ENCODE measurements around the gene PSG3. TPM values are rescaled to one million over a fixed set of nuclear protein-coding genes. Genes with fewer than 3 reads are reported as not detected.
"Not testable (repeated sequence)": the region's sequence is repeated elsewhere in the genome, so short reads cannot be mapped to it uniquely, and the experiment has no call there.

Gene PSG3
- total and polyA plus RNA-seq, 4 experiments from 2014 or later, result not detected

DNA sequence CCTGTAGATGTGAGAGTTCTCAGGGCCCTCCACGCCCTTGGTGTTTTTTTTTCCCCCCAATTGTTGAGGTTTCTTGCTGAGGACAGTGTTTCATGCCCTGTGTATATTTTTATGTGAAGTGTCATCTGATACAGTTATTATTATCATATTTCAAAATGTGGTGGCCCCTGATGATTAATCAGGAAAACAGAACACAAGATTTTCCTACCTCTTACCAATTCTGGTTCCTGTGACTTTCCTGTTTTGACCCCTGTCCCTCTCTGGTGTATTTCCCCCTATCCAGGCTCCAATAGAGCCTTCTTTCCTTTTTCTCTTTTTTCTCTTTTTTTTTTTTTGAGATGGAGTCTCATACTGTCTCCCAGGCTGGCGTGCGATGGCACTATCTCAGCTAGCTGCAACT lies 24.6 kb upstream of the PSG3 start:
- Mint-ChIP-seq H3K4me1 (no peaks in the 10 kb centered on the region), H3K4me3 (no peak overlapping the region), H3K27me3 (peaks cover 1 to 13% of the 10 kb centered on the region in 2 donors), H3K9me3 (peaks cover 0 to 8% (median 0%) of the 10 kb centered on the region in 8 donors), H3K27ac (peak overlapping the region in 1 of 7 donors; percentile 9), H3K36me3 (no peaks in the 10 kb centered on the region)
- Histone ChIP-seq H3K27ac (ENCODE audit: low read depth, low read length) (no peak overlapping the region), H3K36me3 (ENCODE audit: insufficient read depth, low read length) (no peaks in the 10 kb centered on the region), H3K4me3 (ENCODE audit: low read length in 2 of 2) (no peak overlapping the region), H3K27me3 (ENCODE audit: insufficient read depth, low read length) (no peaks in the 10 kb centered on the region), H3K4me1 (ENCODE audit: insufficient read depth, low read length) (no peaks in the 10 kb centered on the region), H3K9me3 (ENCODE audit: control insufficient read depth in 1 of 2, low read length in 2 of 2) (no peaks in the 10 kb centered on the region)
- DNase-seq, result no peak
- intact Hi-C loops (cut with micrococcal nuclease), result no loop called here
- CTCF ChIA-PET (ENCODE audit: partially characterized antibody), result no interaction called here
- POLR2A ChIA-PET (ENCODE audit: partially characterized antibody), result no interaction called here

DNA sequence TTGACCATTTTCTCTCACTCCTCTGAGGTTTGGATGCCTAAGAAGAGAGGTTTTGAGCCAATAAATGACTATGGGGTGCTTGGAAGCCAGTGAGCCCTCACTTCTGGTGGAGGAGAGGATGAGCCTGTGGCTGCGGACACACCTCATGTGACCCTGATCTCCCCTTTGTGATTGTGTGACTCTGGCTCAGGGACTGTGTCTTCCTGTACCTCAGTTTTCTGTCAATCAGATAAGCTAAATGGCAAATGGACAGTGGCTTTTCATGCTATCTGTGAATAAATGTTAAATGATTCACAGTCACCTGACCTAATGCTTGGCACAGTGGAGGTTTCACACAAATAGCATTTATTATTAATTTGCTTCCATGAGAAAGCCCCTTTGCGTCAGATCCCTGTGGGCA lies 22.5 kb upstream of the PSG3 start:
- no peak overlapping the region for H3K27ac Mint-ChIP-seq
- DNase-seq, result no peak
- Histone ChIP-seq H3K27ac (ENCODE audit: low read depth, low read length) (no peak overlapping the region), H3K27me3 (ENCODE audit: insufficient read depth, low read length) (no peaks in the 10 kb centered on the region), H3K4me1 (ENCODE audit: insufficient read depth, low read length) (no peaks in the 10 kb centered on the region), H3K36me3 (ENCODE audit: insufficient read depth, low read length) (no peaks in the 10 kb centered on the region), H3K4me3 (ENCODE audit: low read length in 2 of 2) (no peak overlapping the region), H3K9me3 (ENCODE audit: control insufficient read depth in 1 of 2, low read length in 2 of 2) (no peaks in the 10 kb centered on the region)
- H3K9me3 Mint-ChIP-seq, result no peaks in the 10 kb centered on the region
- H3K4me1 Mint-ChIP-seq, result no peaks in the 10 kb centered on the region
- ChIA-PET CTCF (ENCODE audit: partially characterized antibody) (no interaction called here), POLR2A (ENCODE audit: partially characterized antibody) (no interaction called here)
- H3K36me3 Mint-ChIP-seq, result no peaks in the 10 kb centered on the region
- H3K4me3 Mint-ChIP-seq, result no peak overlapping the region
- peaks cover 0 to 15% of the 10 kb centered on the region in 2 donors for H3K27me3 Mint-ChIP-seq
- intact Hi-C loops (cut with micrococcal nuclease), result no loop called here

DNA sequence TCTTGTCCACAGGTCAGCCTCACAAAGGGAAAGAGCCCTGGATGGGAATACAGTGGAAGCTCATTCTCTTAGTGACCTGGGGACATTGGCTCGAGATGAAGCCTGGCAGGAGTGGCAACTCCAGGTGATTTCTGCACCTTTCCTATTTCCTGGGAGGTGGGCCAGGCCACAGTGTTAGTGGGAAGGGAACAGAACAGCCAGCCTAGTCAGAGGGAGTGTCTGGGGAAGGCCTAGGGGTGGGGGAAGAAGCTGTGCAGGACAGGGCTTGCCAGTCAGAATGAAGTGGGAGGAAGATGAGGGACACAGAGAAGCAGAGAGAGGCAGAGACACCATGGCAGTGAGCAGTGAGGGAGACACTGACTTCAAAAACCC lies 21.6 kb upstream of the PSG3 start:
- H3K27ac Mint-ChIP-seq; DNase-seq; H3K4me3 ChIP-seq (ENCODE audit: low read length in 2 of 2); H3K36me3 ChIP-seq (ENCODE audit: insufficient read depth, low read length); H3K36me3 Mint-ChIP-seq; H3K4me3 Mint-ChIP-seq; CTCF ChIA-PET (ENCODE audit: partially characterized antibody); H3K4me1 Mint-ChIP-seq; H3K4me1 ChIP-seq (ENCODE audit: insufficient read depth, low read length); H3K9me3 Mint-ChIP-seq; H3K27ac ChIP-seq (ENCODE audit: low read depth, low read length); POLR2A ChIA-PET (ENCODE audit: partially characterized antibody); H3K9me3 ChIP-seq (ENCODE audit: control insufficient read depth in 1 of 2, low read length in 2 of 2); intact Hi-C loops (cut with micrococcal nuclease); H3K27me3 ChIP-seq (ENCODE audit: insufficient read depth, low read length): not testable (repeated sequence)
- H3K27me3 Mint-ChIP-seq, result peaks cover 0 to 15% of the 10 kb centered on the region in 2 donors

DNA sequence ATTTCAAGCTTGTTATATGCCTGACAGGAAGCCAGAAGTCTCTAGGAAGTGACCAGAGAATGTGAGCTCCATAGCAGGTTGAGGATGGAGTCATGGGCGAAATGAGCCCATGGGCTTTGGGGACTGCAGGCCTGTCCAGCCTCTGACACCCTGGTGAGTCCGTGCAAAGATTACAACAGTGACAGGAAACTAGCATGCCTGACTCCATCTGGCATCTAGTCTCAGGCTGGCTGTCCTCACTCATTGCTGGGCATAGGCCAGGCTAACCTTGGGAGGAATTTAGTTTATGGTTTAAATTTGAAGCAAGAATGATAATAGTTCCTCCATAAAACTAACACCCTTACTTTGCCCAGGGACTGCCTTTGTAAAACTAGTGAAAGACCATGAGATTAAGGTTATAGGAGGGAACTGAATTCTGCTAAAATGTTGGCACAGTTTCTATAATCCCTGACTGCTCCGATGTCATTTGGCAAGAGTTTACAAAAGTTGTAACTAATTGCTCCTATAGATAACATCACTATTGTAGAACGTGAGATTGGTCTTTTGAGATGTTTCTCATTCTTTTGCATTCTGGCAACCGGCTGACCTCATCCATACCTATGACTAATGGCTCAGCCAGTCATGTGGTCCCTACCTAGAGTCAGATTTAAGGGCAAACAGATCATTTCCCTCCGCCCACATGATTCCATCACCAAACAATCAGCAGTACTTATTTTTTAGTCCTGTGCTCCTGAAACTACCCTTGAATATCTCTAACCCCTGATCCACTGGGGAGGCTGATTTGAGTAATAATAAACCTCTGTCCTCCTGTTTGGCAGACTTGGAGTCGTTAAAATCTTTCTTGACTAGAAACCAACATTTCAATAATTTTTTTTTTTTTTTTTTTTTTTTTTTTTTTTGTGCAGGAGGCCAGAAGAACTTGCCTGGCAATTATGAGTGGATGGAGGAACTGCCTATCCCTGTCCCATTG lies 21.0 kb upstream of the PSG3 start:
- H3K9me3 Mint-ChIP-seq; H3K27me3 Mint-ChIP-seq; H3K4me1 Mint-ChIP-seq; CTCF ChIA-PET (ENCODE audit: partially characterized antibody); H3K9me3 ChIP-seq (ENCODE audit: control insufficient read depth in 1 of 2, low read length in 2 of 2); DNase-seq; H3K4me3 ChIP-seq (ENCODE audit: low read length in 2 of 2); intact Hi-C loops (cut with micrococcal nuclease); H3K27ac ChIP-seq (ENCODE audit: low read depth, low read length); H3K27ac Mint-ChIP-seq; H3K4me3 Mint-ChIP-seq; H3K36me3 ChIP-seq (ENCODE audit: insufficient read depth, low read length); H3K36me3 Mint-ChIP-seq; POLR2A ChIA-PET (ENCODE audit: partially characterized antibody); H3K27me3 ChIP-seq (ENCODE audit: insufficient read depth, low read length); H3K4me1 ChIP-seq (ENCODE audit: insufficient read depth, low read length): not testable (repeated sequence)

DNA sequence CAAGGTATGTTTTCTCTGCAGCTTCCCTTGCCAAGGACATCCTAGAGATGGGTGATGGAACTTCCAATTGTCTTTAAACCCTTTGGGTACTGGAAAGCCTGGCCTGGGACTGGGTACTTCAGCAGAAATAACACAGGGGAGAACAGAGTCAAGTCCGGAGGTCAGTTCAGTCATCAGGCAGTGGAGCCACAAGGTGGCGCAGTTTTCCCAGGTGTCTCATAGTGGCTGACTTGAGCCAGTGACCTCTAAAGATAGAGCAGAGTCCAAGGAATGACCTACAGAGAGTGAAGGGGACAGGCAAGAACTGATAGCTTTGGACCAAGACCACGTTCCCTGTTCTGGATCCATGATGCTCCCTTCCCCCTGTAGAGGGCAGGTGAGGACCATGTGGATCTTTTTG lies 18.4 kb upstream of the PSG3 start:
- H3K4me3 Mint-ChIP-seq; POLR2A ChIA-PET (ENCODE audit: partially characterized antibody); H3K27me3 ChIP-seq (ENCODE audit: insufficient read depth, low read length); CTCF ChIA-PET (ENCODE audit: partially characterized antibody); intact Hi-C loops (cut with micrococcal nuclease); H3K27ac Mint-ChIP-seq; H3K9me3 Mint-ChIP-seq; H3K27ac ChIP-seq (ENCODE audit: low read depth, low read length); H3K4me1 Mint-ChIP-seq; H3K4me3 ChIP-seq (ENCODE audit: low read length in 2 of 2); H3K36me3 Mint-ChIP-seq; H3K4me1 ChIP-seq (ENCODE audit: insufficient read depth, low read length); DNase-seq; H3K9me3 ChIP-seq (ENCODE audit: control insufficient read depth in 1 of 2, low read length in 2 of 2); H3K36me3 ChIP-seq (ENCODE audit: insufficient read depth, low read length): not testable (repeated sequence)
- H3K27me3 Mint-ChIP-seq, result peaks cover 4 to 17% of the 10 kb centered on the region in 2 donors

DNA sequence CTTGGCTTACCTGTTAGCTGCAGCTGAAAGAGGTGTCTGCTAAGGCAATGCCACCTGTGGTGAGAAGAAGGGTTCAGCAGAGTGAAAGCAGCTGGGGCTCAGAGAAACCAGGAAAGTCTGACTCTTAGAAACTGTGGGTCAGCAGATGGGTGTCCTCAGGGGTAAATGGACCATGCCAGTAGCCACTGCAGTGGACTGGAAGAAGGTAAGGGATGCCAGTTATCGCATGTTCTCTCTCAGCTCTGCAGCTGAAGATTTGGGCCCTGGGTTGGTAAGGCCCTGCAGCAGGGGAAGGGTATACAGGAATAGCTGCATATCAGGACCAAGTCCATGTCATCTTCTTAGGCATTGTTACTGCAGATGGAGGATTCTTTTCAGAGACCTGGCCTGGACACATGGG lies 12.0 kb upstream of the PSG3 start:
- POLR2A ChIA-PET (ENCODE audit: partially characterized antibody); H3K4me1 Mint-ChIP-seq; H3K9me3 Mint-ChIP-seq; H3K36me3 Mint-ChIP-seq; intact Hi-C loops (cut with micrococcal nuclease); H3K4me1 ChIP-seq (ENCODE audit: insufficient read depth, low read length); H3K36me3 ChIP-seq (ENCODE audit: insufficient read depth, low read length); H3K4me3 Mint-ChIP-seq; H3K27ac Mint-ChIP-seq; H3K4me3 ChIP-seq (ENCODE audit: low read length in 2 of 2); H3K27me3 ChIP-seq (ENCODE audit: insufficient read depth, low read length); DNase-seq; CTCF ChIA-PET (ENCODE audit: partially characterized antibody); H3K27ac ChIP-seq (ENCODE audit: low read depth, low read length); H3K9me3 ChIP-seq (ENCODE audit: control insufficient read depth in 1 of 2, low read length in 2 of 2): not testable (repeated sequence)
- H3K27me3 Mint-ChIP-seq, result peaks cover 13 to 31% of the 10 kb centered on the region in 2 donors

DNA sequence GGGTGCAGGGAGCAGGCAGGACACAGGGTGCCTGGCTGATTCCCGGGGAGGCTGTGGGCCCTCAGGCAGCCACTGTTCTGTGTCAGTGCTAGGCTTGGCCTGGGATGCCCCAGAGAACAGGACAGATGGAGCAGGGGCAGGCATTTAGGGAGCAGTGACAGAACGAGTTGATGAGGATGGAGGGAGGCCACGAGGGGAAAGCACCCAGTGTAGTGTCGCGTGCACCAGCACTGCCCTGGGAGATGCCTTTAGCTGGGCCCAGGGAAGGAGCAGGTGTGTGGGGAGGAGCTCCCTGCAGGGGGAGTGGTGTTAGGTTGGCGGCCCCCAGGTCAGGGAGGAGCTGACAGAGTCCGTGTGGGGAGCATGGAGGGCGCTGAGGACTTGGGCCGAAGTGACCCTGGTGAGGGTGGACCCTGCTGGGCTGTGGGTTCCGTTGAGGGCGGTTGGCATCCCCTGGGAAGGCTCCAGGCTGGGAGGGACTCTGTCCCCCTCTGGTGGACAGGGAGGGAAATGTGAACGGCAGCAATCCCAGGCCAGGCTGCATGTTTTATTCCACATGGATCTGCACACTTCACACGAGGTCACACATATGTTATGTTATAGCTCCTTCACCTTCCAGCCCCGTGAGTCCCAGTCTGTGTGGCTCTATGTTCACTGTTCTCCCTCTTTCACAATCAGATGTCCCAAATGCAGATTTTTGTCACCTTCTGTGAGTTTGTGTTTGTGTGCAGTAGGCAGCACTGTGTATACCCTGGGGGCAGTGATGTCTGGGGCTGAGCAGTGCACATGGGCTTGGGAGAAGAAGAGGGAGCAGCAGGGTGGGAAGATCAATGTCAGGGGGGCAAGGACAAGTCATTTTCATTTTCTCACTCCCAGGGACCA lies 1.7 kb upstream of the PSG3 start:
- H3K27ac Mint-ChIP-seq; H3K4me1 Mint-ChIP-seq; CTCF ChIA-PET (ENCODE audit: partially characterized antibody); H3K36me3 ChIP-seq (ENCODE audit: insufficient read depth, low read length); POLR2A ChIA-PET (ENCODE audit: partially characterized antibody); H3K4me1 ChIP-seq (ENCODE audit: insufficient read depth, low read length); H3K36me3 Mint-ChIP-seq; H3K4me3 ChIP-seq (ENCODE audit: low read length in 2 of 2); intact Hi-C loops (cut with micrococcal nuclease); H3K27me3 ChIP-seq (ENCODE audit: insufficient read depth, low read length); H3K9me3 ChIP-seq (ENCODE audit: control insufficient read depth in 1 of 2, low read length in 2 of 2); H3K4me3 Mint-ChIP-seq; H3K27ac ChIP-seq (ENCODE audit: low read depth, low read length): not testable (repeated sequence)
- DNase-seq, result peak in 1 of 5 donors; percentile 0
- Mint-ChIP-seq H3K27me3 (peaks cover 21 to 26% of the 10 kb centered on the region in 2 donors), H3K9me3 (peaks cover 0 to 11% (median 4%) of the 10 kb centered on the region in 8 donors)
